Measurements from ENCODE around the gene GRB10. TPM values are rescaled to one million over a fixed set of nuclear protein-coding genes. Genes with fewer than 3 reads are reported as not detected.

The GRB10 gene
- total and polyA plus RNA-seq, 2 donors (not counting 3 experiments of a cell fraction or from before 2014, with no cell fraction given): 43.7 to 240 TPM

- FAIRE-seq (peak; percentile 33), DNase-seq (ENCODE audit: low read depth, low spot score) (no peak)
- Histone ChIP-seq H3K9ac (replicated peaks; ENCODE audit: extremely low read depth, insufficient read depth, low read length) (no peak overlapping the region), H3K9me3 (replicated peaks; ENCODE audit: control insufficient read depth, insufficient read depth, low read length) (no peaks in the 10 kb centered on the region), H3K36me3 (ENCODE audit: control insufficient read depth in 2 of 2, extremely low read depth in 1 of 2, insufficient read depth in 2 of 2, low read length in 2 of 2) (peaks cover 0 to 3% of the 10 kb centered on the region in 2 experiments), H4K20me1 (replicated peaks; ENCODE audit: control insufficient read depth, extremely low read depth, insufficient read depth, low read length) (peaks cover 8% of the 10 kb centered on the region), H3K79me2 (ENCODE audit: control insufficient read depth, insufficient read depth, low read length) (peaks cover 99% of the 10 kb centered on the region), H3K4me2 (ENCODE audit: insufficient read depth, low read length) (no peak overlapping the region), H3K27ac (ENCODE audit: insufficient read depth, low read depth, low read length) (no peak overlapping the region), H2AFZ (ENCODE audit: low read depth, low read length) (no peak overlapping the region), H3K27me3 (ENCODE audit: control insufficient read depth in 2 of 2, insufficient read depth in 2 of 2, low read length in 2 of 2) (no peaks in the 10 kb centered on the region), H3K4me3 (replicated peaks in 1 of 3; ENCODE audit: insufficient read depth in 1 of 3, low read depth in 1 of 3, low read length in 3 of 3) (no peak overlapping the region), H3K9me1 (replicated peaks; ENCODE audit: control insufficient read depth, extremely low read depth, insufficient read depth, low read length) (no peaks in the 10 kb centered on the region), H3K4me1 (ENCODE audit: control insufficient read depth, extremely low read depth, insufficient read depth, low read length) (peaks cover 4% of the 10 kb centered on the region)
- intact Hi-C loops (cut with micrococcal nuclease): no loop called here
- ChIA-PET CTCF (interaction anchor here (1.9 kb wide), 1 partner anchor 361 kb away, joined by 5 read pairs; no protein-coding TSS in a partner anchor), POLR2A (no interaction called here)
- dilution Hi-C loops (cut with MboI; ENCODE audit: extremely low pct_ligation_motif_present, low sequenced_read_pairs): no loop called here
- BruUV-seq (replicated peaks): no TSS peak
- no peak for TF ChIP-seq EZH2 (IDR thresholded peaks at IDR 0.05; ENCODE audit: borderline replicate concordance, low read depth, low read length, severe bottlenecking)
- no peak for TF ChIP-seq CTCF (IDR thresholded peaks at IDR 0.05; ENCODE audit: extremely low read depth in 1 of 2, insufficient read depth in 1 of 2, low read depth in 1 of 2, low read length in 2 of 2)
- TF ChIP-seq FOS (IDR thresholded peaks at IDR 0.05; ENCODE audit: borderline replicate concordance, insufficient read depth, low read length): no peak
- no peak for TF ChIP-seq JUN (IDR thresholded peaks at IDR 0.05; ENCODE audit: borderline replicate concordance, insufficient read depth, insufficient read length, low read depth)
- no peak for TF ChIP-seq MYC (IDR thresholded peaks at IDR 0.05; ENCODE audit: low read depth, low read length)
- TF ChIP-seq MAX (IDR thresholded peaks at IDR 0.05; ENCODE audit: insufficient read depth, insufficient read length): no peak
- no peak for TF ChIP-seq POLR2A (IDR thresholded peaks at IDR 0.05; ENCODE audit: low read depth, low read length)
- TF ChIP-seq GATA2 (IDR thresholded peaks at IDR 0.05; ENCODE audit: insufficient read depth, insufficient read length, low read depth, low read length): no peak
- no peak for TF ChIP-seq POLR2AphosphoS5 (IDR thresholded peaks at IDR 0.05; ENCODE audit: insufficient read depth, low read depth, low read length)
These were observed 2.3 kb downstream of the GRB10 start for GRCh38 chr7:50780436-50780835.

All from endothelial cell of umbilical vein (primary cell).